ENCODE measurements around the gene SPTBN2. TPM values are rescaled to one million over a fixed set of nuclear protein-coding genes. Genes with fewer than 3 reads are reported as not detected.

SPTBN2 gene
- total and polyA plus RNA-seq, 2 of the 8 experiments (the other 6 are each of a cell fraction or from before 2014, with no cell fraction given), result 19.1 to 69.0 TPM

DNA sequence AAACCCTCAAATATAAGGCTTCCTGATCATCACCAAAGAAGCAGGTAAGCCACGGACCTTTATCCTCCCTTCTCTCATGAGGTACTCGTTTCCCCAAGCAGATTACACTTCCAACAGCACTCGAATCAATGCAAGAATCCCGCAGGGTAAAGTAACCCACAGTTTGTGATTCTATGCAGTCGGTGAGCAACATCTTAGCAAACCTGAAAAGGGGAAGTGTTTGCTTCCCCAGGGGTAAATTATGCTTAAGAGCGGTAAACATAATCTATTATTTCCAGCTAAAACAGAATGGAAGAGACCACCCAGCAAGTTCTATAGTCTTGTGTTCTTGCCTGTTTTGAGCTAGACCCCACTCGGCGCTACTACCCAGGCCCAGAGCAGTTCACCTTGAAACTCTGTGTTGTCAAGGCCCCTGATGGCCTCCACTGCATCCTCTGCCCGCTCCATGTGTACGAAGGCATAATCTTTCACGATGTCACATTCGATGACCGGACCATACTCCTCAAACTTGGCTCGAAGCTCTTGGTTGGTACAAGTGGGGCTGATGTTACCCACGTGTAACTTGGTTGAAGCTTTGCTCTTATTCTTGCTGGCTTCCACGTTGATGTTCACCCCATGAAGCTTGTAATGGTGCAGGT lies 52.6 kb downstream of the SPTBN2 start (continued):
- TF ChIP-seq TAF7 (optimal IDR thresholded peaks at IDR 0.05; ENCODE audit: borderline replicate concordance, low read depth, low read length), result no peak

Measured in H1 (cell line).